Stomach (tissue), 9 donors: ENCODE data around the gene TCF3. TPM values are rescaled to one million over a fixed set of nuclear protein-coding genes. Genes with fewer than 3 reads are reported as not detected.

Experiments used
- DNase-seq, 2 donors: peaks; one replicate each; pipeline versions ENCODE4 v3.0.0 to v3.0.0-alpha.2; 2013 to 2019
- H3K27ac ChIP-seq, 5 donors: fragments of 200-600 bp in 4 of 5; sonication (generic) in 4 of 5; one replicate each; pipeline ENCODE4 v1.5.1; 2013 to 2019; ENCODE audit warnings: mild to moderate bottlenecking in 1 of 5, moderate library complexity in 1 of 5
- H3K27me3 ChIP-seq, 3 donors: fragments of 200-600 bp; sonication (generic); one replicate each; pipeline ENCODE4 v1.5.1; 2017 to 2019; ENCODE audit warnings: mixed run types in 1 of 3
- H3K36me3 ChIP-seq, 4 donors: fragments of 200-600 bp; sonication (generic); 1 replicate in 3 of 4; 2 replicates in 1 of 4; pipeline ENCODE4 v1.5.1; 2016 to 2019
- H3K4me1 ChIP-seq, 4 donors: fragments of 200-600 bp; sonication (generic); one replicate each; pipeline ENCODE4 v1.5.1; 2016 to 2019
- H3K4me3 ChIP-seq, 4 donors: fragments of 200-600 bp; sonication (generic) in 3 of 4; one replicate each; pipeline ENCODE4 v1.5.1; 2016 to 2019; ENCODE audit warnings: mild to moderate bottlenecking in 1 of 4
- H3K9me3 ChIP-seq, 4 donors: fragments of 200-600 bp; sonication (generic); one replicate each; pipeline ENCODE4 v1.5.1; 2016 to 2019
- CTCF ChIP-seq, 7 experiments: fragments of 450-650 bp in 4 of 7; fragments of 200-600 bp in 3 of 7; sonication (generic) in 3 of 7; IDR thresholded peaks; one replicate each; pipeline ENCODE4 v1.5.1; 2016 to 2019; ENCODE audit warnings: antibody characterized with exemption in 7 of 7, control low read depth in 2 of 7, mild to moderate bottlenecking in 1 of 7
- EP300 ChIP-seq: sonication (generic); formaldehyde crosslinking; IDR thresholded peaks from one replicate; pipeline ENCODE4 v1.6.1; 2017; ENCODE audit warnings: antibody characterized with exemption
- POLR2A ChIP-seq, 4 donors: fragments of 450-650 bp; IDR thresholded peaks; one replicate each; pipeline ENCODE4 v1.6.1; 2016; ENCODE audit warnings: antibody characterized with exemption in 4 of 4, control low read depth in 2 of 4, mild to moderate bottlenecking in 1 of 4, moderate library complexity in 1 of 4
- POLR2AphosphoS5 ChIP-seq, 3 donors: sonication (generic); formaldehyde crosslinking; IDR thresholded peaks; one replicate each; pipeline ENCODE4 v1.6.1; 2016; ENCODE audit warnings: antibody characterized with exemption in 3 of 3
- WGBS, 5 donors: extraction: QIAGEN DNeasy Blood & Tissue Kit in 3 of 5; methylation state at CpG; one replicate each; pipeline versions ENCODE4 v1.1.5 to v1.1.7; 2013 to 2018; 5-methylcytosine and 5-hydroxymethylcytosine counted together
- intact Hi-C: fragments of 100-400 bp; cut with DNase I; formaldehyde crosslinking; loops from one replicate; pipeline ENCODE4 v1.15.1; 2023; ENCODE audit warnings: low total_unique reads
- polyA plus RNA-seq, 3 donors: library from polyadenylated mRNA; stranded (reverse); fragments of 200-250 nt; gene quantifications; one replicate each; pipeline ENCODE4 v1.2.3, GENCODE V29; 2013
- total RNA-seq, 5 donors: library from RNA; depleted of rRNA; stranded (reverse); fragments of >200 nt; gene quantifications; one replicate each; pipeline versions ENCODE4 v1.1.0 to v1.2.3, GENCODE V29; 2014 to 2016
- donor health status: healthy with polysubstance abuse.
- donor health status: Bipolar disorder and iron deficiency.
- donor health status: healthy.

Gene TCF3
- total and polyA plus RNA-seq, 8 donors = 12.8 to 90.2 (median 34.1) TPM

GRCh38 chr19:1655131-1655981 is 2.9 kb upstream of the TCF3 start:
- Histone ChIP-seq H3K9me3 (no peaks in the 10 kb centered on the region), H3K36me3 (no peaks in the 10 kb centered on the region), H3K27me3 (peaks cover 0 to 27% (median 2%) of the 10 kb centered on the region in 3 donors), H3K4me1 (peaks cover 30 to 62% (median 36%) of the 10 kb centered on the region in 4 donors), H3K27ac (peak overlapping the region; percentile 6 to 65 (median 33)), H3K4me3 (no peak overlapping the region)
- whole genome bisulfite sequencing, 5 donors = 69 to 80% (median 77%) methylated on average over 25 to 34 of the region's 34 CpGs
- DNase-seq = peak in 1 of 2 donors; percentile 81
- TF ChIP-seq POLR2A (IDR thresholded peaks at IDR 0.05) = no peak
- peak in 1 of 3 donors; percentile 10 for TF ChIP-seq POLR2AphosphoS5 (IDR thresholded peaks at IDR 0.05)
- intact Hi-C loops = no loop called here

GRCh38 chr19:1654178-1654792 is 1.9 kb upstream of the TCF3 start:
- no peak overlapping the region for H3K4me3 ChIP-seq
- peak in 1 of 2 donors; percentile 55 for DNase-seq
- 71 to 79% (median 72%) methylated on average over 11 to 18 of the region's 18 CpGs for WGBS, 5 donors
- H3K27ac ChIP-seq = peak overlapping the region in 1 of 5 donors; percentile 100
- no peaks in the 10 kb centered on the region for H3K9me3 ChIP-seq
- H3K4me1 ChIP-seq = peaks cover 31 to 69% (median 44%) of the 10 kb centered on the region in 4 donors
- H3K36me3 ChIP-seq = peaks cover 0 to 7% (median 3%) of the 10 kb centered on the region in 4 donors
- peaks cover 0 to 22% (median 2%) of the 10 kb centered on the region in 3 donors for H3K27me3 ChIP-seq
- intact Hi-C loops = no loop called here
- TF ChIP-seq POLR2A (IDR thresholded peaks at IDR 0.05) (no peak), POLR2AphosphoS5 (IDR thresholded peaks at IDR 0.05) (no peak), EP300 (no peak), CTCF (IDR thresholded peaks at IDR 0.05) (no peak)

GRCh38 chr19:1653300-1653628 is 849 bp upstream of the TCF3 start:
- DNase-seq = no peak
- WGBS, 5 donors = 18 to 24% (median 21%) methylated on average over 14 to 18 of the region's 18 CpGs
- Histone ChIP-seq H3K4me1 (peaks cover 29 to 59% (median 43%) of the 10 kb centered on the region in 4 donors), H3K4me3 (peak overlapping the region; percentile 44 to 81 (median 57)), H3K27ac (peak overlapping the region; percentile 85 to 100 (median 98)), H3K9me3 (no peaks in the 10 kb centered on the region), H3K27me3 (peaks cover 0 to 12% (median 2%) of the 10 kb centered on the region in 3 donors), H3K36me3 (peaks cover 0 to 16% (median 9%) of the 10 kb centered on the region in 4 donors)
- TF ChIP-seq POLR2A (IDR thresholded peaks at IDR 0.05) (no peak), CTCF (IDR thresholded peaks at IDR 0.05) (no peak), POLR2AphosphoS5 (IDR thresholded peaks at IDR 0.05) (no peak), EP300 (no peak)
- intact Hi-C loops = no loop called here

- peak in 1 of 2 donors; percentile 81 for DNase-seq
- 0 to 4% (median 1%) methylated on average over 12 to 93 of the region's 101 CpGs for WGBS, 5 donors
Measured at GRCh38 chr19:1651568-1652291, 685 bp downstream of the TCF3 start.

More at GRCh38 chr19:1651568-1652291, 685 bp downstream of the TCF3 start:
- Histone ChIP-seq H3K27me3 (peaks cover 0 to 5% (median 0%) of the 10 kb centered on the region in 3 donors), H3K27ac (peak overlapping the region; percentile 69 to 94 (median 87)), H3K9me3 (no peaks in the 10 kb centered on the region), H3K4me3 (peak overlapping the region; percentile 76 to 95 (median 88)), H3K4me1 (peaks cover 21 to 49% (median 35%) of the 10 kb centered on the region in 4 donors), H3K36me3 (peaks cover under 1 to 31% (median 23%) of the 10 kb centered on the region in 4 donors)
- intact Hi-C loops = no loop called here
- no peak for TF ChIP-seq POLR2A (IDR thresholded peaks at IDR 0.05)
- TF ChIP-seq EP300 = no peak
- TF ChIP-seq CTCF (IDR thresholded peaks at IDR 0.05) = no peak
- no peak for TF ChIP-seq POLR2AphosphoS5 (IDR thresholded peaks at IDR 0.05)
